Measurements from ENCODE around the gene TEAD2.

Gene TEAD2

GRCh38 chr19:49382639-49383038 is 20.4 kb upstream of the TEAD2 start:
- ATAC-seq = no peak
- TF ChIP-seq RARB (CRISPR knock-in tag; IDR thresholded peaks at IDR 0.05) (no peak), CSRNP3 (CRISPR knock-in tag; IDR thresholded peaks at IDR 0.05) (no peak), SNAI2 (CRISPR knock-in tag; IDR thresholded peaks at IDR 0.05) (no peak)
- TF ChIP-seq, protein P1, sequence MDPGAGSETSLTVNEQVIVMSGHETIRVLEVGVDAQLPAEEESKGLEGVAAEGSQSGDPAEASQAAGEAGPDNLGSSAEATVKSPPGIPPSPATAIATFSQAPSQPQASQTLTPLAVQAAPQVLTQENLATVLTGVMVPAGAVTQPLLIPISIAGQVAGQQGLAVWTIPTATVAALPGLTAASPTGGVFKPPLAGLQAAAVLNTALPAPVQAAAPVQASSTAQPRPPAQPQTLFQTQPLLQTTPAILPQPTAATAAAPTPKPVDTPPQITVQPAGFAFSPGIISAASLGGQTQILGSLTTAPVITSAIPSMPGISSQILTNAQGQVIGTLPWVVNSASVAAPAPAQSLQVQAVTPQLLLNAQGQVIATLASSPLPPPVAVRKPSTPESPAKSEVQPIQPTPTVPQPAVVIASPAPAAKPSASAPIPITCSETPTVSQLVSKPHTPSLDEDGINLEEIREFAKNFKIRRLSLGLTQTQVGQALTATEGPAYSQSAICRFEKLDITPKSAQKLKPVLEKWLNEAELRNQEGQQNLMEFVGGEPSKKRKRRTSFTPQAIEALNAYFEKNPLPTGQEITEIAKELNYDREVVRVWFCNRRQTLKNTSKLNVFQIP (CRISPR knock-in tag; IDR thresholded peaks at IDR 0.05; ENCODE audit: borderline replicate concordance, low read depth) = no peak

GRCh38 chr19:49380391-49380790 is 18.2 kb upstream of the TEAD2 start:
- ATAC-seq = no peak
- no peak for TF ChIP-seq GLIS3 (CRISPR knock-in tag; IDR thresholded peaks at IDR 0.05)
- no peak for TF ChIP-seq ISL1 (CRISPR knock-in tag; IDR thresholded peaks at IDR 0.05)
- no peak for TF ChIP-seq ZFP3 (CRISPR knock-in tag; IDR thresholded peaks at IDR 0.05)
- no peak for TF ChIP-seq TOX (CRISPR knock-in tag; IDR thresholded peaks at IDR 0.05; ENCODE audit: borderline replicate concordance)
- TF ChIP-seq, protein P1 (CRISPR knock-in tag; IDR thresholded peaks at IDR 0.05; ENCODE audit: borderline replicate concordance, low read depth) = no peak
- TF ChIP-seq ESRRG (CRISPR knock-in tag; IDR thresholded peaks at IDR 0.05) = no peak
- no peak for TF ChIP-seq CSRNP3 (CRISPR knock-in tag; IDR thresholded peaks at IDR 0.05)
- TF ChIP-seq ZNF565 (CRISPR knock-in tag; conservative IDR thresholded peaks at IDR 0.05; ENCODE audit: low read depth) = no peak
- no peak for TF ChIP-seq ARNTL (CRISPR knock-in tag; IDR thresholded peaks at IDR 0.05; ENCODE audit: borderline replicate concordance, low read depth)
- no peak for TF ChIP-seq SNAI2 (CRISPR knock-in tag; IDR thresholded peaks at IDR 0.05)
- TF ChIP-seq ZNF70 (CRISPR knock-in tag; IDR thresholded peaks at IDR 0.05) = no peak
- no peak for TF ChIP-seq CREB5 (CRISPR knock-in tag; IDR thresholded peaks at IDR 0.05; ENCODE audit: low read depth)
- TF ChIP-seq TCF4 (CRISPR knock-in tag; IDR thresholded peaks at IDR 0.05; ENCODE audit: borderline replicate concordance) = no peak

- no peak for ATAC-seq
- TF ChIP-seq OSR1 (CRISPR knock-in tag; IDR thresholded peaks at IDR 0.05) (no peak), GLIS3 (CRISPR knock-in tag; IDR thresholded peaks at IDR 0.05) (no peak), TOX (CRISPR knock-in tag; IDR thresholded peaks at IDR 0.05; ENCODE audit: borderline replicate concordance) (no peak), PPARA (CRISPR knock-in tag; IDR thresholded peaks at IDR 0.05; ENCODE audit: borderline replicate concordance) (no peak), ZNF565 (CRISPR knock-in tag; conservative IDR thresholded peaks at IDR 0.05; ENCODE audit: low read depth) (no peak), ZNF8 (CRISPR knock-in tag; IDR thresholded peaks at IDR 0.05) (no peak), ARNTL (CRISPR knock-in tag; IDR thresholded peaks at IDR 0.05; ENCODE audit: borderline replicate concordance, low read depth) (no peak), ESRRG (CRISPR knock-in tag; IDR thresholded peaks at IDR 0.05) (no peak), CREB5 (CRISPR knock-in tag; IDR thresholded peaks at IDR 0.05; ENCODE audit: low read depth) (no peak), TCF4 (CRISPR knock-in tag; IDR thresholded peaks at IDR 0.05; ENCODE audit: borderline replicate concordance) (no peak), ZC3H10 (CRISPR knock-in tag; IDR thresholded peaks at IDR 0.05) (no peak), ZFP30 (CRISPR knock-in tag; IDR thresholded peaks at IDR 0.05) (no peak), RARB (CRISPR knock-in tag; IDR thresholded peaks at IDR 0.05) (no peak), BACH2 (CRISPR knock-in tag; IDR thresholded peaks at IDR 0.05; ENCODE audit: borderline replicate concordance) (no peak), CSRNP3 (CRISPR knock-in tag; IDR thresholded peaks at IDR 0.05) (no peak)
- TF ChIP-seq, protein P1 (CRISPR knock-in tag; IDR thresholded peaks at IDR 0.05; ENCODE audit: borderline replicate concordance, low read depth) = no peak
- TF ChIP-seq, protein P2, sequence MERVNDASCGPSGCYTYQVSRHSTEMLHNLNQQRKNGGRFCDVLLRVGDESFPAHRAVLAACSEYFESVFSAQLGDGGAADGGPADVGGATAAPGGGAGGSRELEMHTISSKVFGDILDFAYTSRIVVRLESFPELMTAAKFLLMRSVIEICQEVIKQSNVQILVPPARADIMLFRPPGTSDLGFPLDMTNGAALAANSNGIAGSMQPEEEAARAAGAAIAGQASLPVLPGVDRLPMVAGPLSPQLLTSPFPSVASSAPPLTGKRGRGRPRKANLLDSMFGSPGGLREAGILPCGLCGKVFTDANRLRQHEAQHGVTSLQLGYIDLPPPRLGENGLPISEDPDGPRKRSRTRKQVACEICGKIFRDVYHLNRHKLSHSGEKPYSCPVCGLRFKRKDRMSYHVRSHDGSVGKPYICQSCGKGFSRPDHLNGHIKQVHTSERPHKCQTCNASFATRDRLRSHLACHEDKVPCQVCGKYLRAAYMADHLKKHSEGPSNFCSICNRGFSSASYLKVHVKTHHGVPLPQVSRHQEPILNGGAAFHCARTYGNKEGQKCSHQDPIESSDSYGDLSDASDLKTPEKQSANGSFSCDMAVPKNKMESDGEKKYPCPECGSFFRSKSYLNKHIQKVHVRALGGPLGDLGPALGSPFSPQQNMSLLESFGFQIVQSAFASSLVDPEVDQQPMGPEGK (CRISPR knock-in tag; IDR thresholded peaks at IDR 0.05; ENCODE audit: borderline replicate concordance) = no peak
These were observed 16.3 kb upstream of the TEAD2 start for GRCh38 chr19:49378512-49378911.
